MM.1S (cell line): Measurements from ENCODE around the gene SLC6A11.

Source experiments
- DNase-seq: peaks from one replicate; pipeline ENCODE4 v3.0.0-alpha.2; 2015
- H2AFZ ChIP-seq: fragments of 300-600 bp; sonication (generic); 2 replicates; pipeline ENCODE4 v1.6.0; 2016; ENCODE audit warnings: antibody characterized with exemption, low read length
- H3F3A ChIP-seq: fragments of 300-600 bp; sonication (generic); 2 replicates; pipeline ENCODE4 v1.6.1; 2016; ENCODE audit warnings: mild to moderate bottlenecking, antibody characterized with exemption, low read length, moderate library complexity, mixed read lengths; ENCODE audit not compliant: insufficient read depth
- H3K27ac ChIP-seq: fragments of 300-600 bp; sonication (generic); 2 replicates; pipeline ENCODE4 v1.5.1; 2016; ENCODE audit warnings: mild to moderate bottlenecking, low read length
- H3K27me3 ChIP-seq: fragments of 300-600 bp; sonication (generic); replicated peaks from 2 replicates; pipeline ENCODE4 v1.6.0; 2016; ENCODE audit warnings: low read length; ENCODE audit not compliant: insufficient read depth
- H3K36me3 ChIP-seq: fragments of 300-600 bp; sonication (generic); replicated peaks from 2 replicates; pipeline ENCODE4 v1.6.1; 2016; ENCODE audit warnings: mild to moderate bottlenecking, low read length, mixed read lengths; ENCODE audit not compliant: insufficient read depth
- H3K4me1 ChIP-seq: fragments of 300-600 bp; sonication (generic); 2 replicates; pipeline ENCODE4 v1.6.1; 2016; ENCODE audit warnings: low read length, mixed read lengths
- H3K4me2 ChIP-seq: fragments of 300-600 bp; sonication (generic); 2 replicates; pipeline ENCODE4 v1.6.0; 2016; ENCODE audit warnings: low read depth, low read length
- H3K4me3 ChIP-seq: fragments of 300-600 bp; sonication (generic); 2 replicates; pipeline ENCODE4 v1.5.1; 2016; ENCODE audit warnings: low read length, mixed read lengths
- H3K79me2 ChIP-seq: fragments of 300-600 bp; sonication (generic); 2 replicates; pipeline ENCODE4 v1.6.1; 2016; ENCODE audit warnings: mixed run types, low read length, mixed read lengths
- H3K9ac ChIP-seq: fragments of 300-600 bp; sonication (generic); 2 replicates; pipeline ENCODE4 v1.6.1; 2016; ENCODE audit warnings: low read length, mixed read lengths
- H3K9me2 ChIP-seq: fragments of 300-600 bp; sonication (generic); replicated peaks from 2 replicates; pipeline ENCODE4 v1.6.1; 2016; ENCODE audit warnings: mild to moderate bottlenecking, low read length, mixed read lengths; ENCODE audit not compliant: insufficient read depth
- H3K9me3 ChIP-seq: fragments of 300-600 bp; sonication (generic); replicated peaks from 2 replicates; pipeline ENCODE4 v1.6.1; 2016; ENCODE audit warnings: mild to moderate bottlenecking, low read length, mixed read lengths; ENCODE audit not compliant: insufficient read depth
- H4K20me1 ChIP-seq: fragments of 300-600 bp; sonication (generic); 2 replicates; pipeline ENCODE4 v1.6.1; 2016; ENCODE audit warnings: mild to moderate bottlenecking, low read length, moderate library complexity, mixed read lengths; ENCODE audit not compliant: insufficient read depth
- EZH2 ChIP-seq: fragments of 300-600 bp; sonication (generic); optimal IDR thresholded peaks from 2 replicates; pipeline ENCODE3; 2017; ENCODE audit warnings: low read depth, mild to moderate bottlenecking, antibody characterized with exemption, low read length, mixed read lengths
- EZH2phosphoT487 ChIP-seq: fragments of 300-600 bp; sonication (generic); IDR thresholded peaks from 2 replicates; pipeline ENCODE4 v1.6.1; 2018; ENCODE audit warnings: antibody characterized with exemption, low read length
- TF ChIP-seq, protein P1 (sequence below): fragments of 300-600 bp; sonication (generic); IDR thresholded peaks from 2 replicates; pipeline ENCODE4 v1.5.1; 2016; ENCODE audit warnings: antibody characterized with exemption, low read length, mixed read lengths

Gene SLC6A11

DNA sequence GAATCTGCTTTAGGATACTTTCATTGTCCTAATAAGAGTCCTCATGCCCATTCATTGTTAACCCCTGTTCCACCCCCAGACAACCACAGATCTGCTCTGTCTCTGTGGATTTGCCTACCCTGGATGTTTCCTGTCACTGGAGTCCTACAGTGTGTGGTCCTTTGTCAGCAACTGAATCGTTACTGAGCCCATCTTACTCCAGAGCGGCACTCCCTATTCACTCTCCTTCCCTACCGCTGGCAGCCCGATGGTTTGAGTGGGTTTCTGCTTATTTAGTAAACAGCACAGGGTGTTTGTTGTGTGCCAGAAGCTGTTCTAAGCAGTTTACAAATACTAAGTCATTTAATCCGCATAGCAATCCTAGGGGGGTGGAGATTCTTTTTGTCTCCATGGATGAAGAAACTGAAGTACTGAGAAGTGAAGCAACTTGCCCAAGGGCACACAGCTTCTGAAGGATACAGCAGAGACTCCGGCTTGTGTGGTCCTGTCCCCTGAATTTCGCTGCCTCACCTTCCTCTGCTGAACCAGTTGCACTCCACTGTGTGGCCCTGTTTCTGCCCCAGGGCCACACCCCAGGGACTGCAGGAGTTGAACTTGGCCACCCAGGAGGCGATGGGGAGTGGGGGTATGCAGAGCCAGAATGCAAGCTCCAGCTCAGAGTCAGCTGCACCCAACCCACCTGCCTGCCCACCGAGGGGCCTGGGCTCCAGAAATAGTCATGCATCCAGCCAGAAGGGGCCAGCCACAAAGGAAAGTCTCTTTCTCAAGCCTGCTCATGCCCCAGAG is 120.0 kb downstream of the SLC6A11 start:
- Histone ChIP-seq H3K9me2 (no peaks in the 10 kb centered on the region), H3K36me3 (no peaks in the 10 kb centered on the region), H3K9ac (no peak overlapping the region), H3K27ac (no peak overlapping the region), H3K9me3 (no peaks in the 10 kb centered on the region), H3K4me3 (no peak overlapping the region), H3K4me2 (no peak overlapping the region), H3K4me1 (no peaks in the 10 kb centered on the region), H4K20me1 (no peaks in the 10 kb centered on the region), H3K79me2 (no peaks in the 10 kb centered on the region), H2AFZ (no peak overlapping the region), H3K27me3 (peaks cover 64% of the 10 kb centered on the region), H3F3A (no peaks in the 10 kb centered on the region)
- DNase-seq, result no peak
- TF ChIP-seq EZH2 (no peak), EZH2phosphoT487 (no peak)

DNA sequence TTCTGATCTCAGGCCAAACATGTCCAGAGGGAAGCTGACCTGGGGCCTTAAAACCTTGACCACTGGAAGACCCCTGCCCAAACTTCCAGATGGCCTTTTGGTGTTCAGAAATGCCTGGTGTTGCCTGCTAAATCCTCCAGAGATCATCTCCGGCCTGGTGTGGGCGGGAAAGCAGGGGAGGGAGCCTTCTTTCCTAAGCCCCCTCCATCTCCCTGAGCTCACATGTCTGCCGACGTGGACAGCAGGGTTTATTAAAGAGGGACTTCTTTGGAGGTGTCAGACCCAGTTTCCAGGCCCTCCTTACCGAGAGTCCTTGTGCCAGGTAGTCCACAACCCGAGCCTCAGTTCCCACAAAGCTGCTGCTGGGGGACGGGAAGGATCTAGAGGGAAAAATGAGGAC is 120.7 kb downstream of the SLC6A11 start:
- TF ChIP-seq EZH2phosphoT487 (no peak), EZH2 (no peak)
- TF ChIP-seq, protein P1, sequence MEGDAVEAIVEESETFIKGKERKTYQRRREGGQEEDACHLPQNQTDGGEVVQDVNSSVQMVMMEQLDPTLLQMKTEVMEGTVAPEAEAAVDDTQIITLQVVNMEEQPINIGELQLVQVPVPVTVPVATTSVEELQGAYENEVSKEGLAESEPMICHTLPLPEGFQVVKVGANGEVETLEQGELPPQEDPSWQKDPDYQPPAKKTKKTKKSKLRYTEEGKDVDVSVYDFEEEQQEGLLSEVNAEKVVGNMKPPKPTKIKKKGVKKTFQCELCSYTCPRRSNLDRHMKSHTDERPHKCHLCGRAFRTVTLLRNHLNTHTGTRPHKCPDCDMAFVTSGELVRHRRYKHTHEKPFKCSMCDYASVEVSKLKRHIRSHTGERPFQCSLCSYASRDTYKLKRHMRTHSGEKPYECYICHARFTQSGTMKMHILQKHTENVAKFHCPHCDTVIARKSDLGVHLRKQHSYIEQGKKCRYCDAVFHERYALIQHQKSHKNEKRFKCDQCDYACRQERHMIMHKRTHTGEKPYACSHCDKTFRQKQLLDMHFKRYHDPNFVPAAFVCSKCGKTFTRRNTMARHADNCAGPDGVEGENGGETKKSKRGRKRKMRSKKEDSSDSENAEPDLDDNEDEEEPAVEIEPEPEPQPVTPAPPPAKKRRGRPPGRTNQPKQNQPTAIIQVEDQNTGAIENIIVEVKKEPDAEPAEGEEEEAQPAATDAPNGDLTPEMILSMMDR, result no peak
- no peaks in the 10 kb centered on the region for H3K9me2 ChIP-seq
- H3K9me3 ChIP-seq, result no peaks in the 10 kb centered on the region
- H3K4me1 ChIP-seq, result no peaks in the 10 kb centered on the region
- H3K9ac ChIP-seq, result no peak overlapping the region
- peaks cover 60% of the 10 kb centered on the region for H3K27me3 ChIP-seq
- no peak overlapping the region for H2AFZ ChIP-seq
- no peak for DNase-seq
- no peaks in the 10 kb centered on the region for H3F3A ChIP-seq
- no peaks in the 10 kb centered on the region for H3K79me2 ChIP-seq
- no peak overlapping the region for H3K27ac ChIP-seq
- no peak overlapping the region for H3K4me3 ChIP-seq
- H3K36me3 ChIP-seq, result no peaks in the 10 kb centered on the region
- no peaks in the 10 kb centered on the region for H4K20me1 ChIP-seq
- H3K4me2 ChIP-seq, result no peak overlapping the region

DNA sequence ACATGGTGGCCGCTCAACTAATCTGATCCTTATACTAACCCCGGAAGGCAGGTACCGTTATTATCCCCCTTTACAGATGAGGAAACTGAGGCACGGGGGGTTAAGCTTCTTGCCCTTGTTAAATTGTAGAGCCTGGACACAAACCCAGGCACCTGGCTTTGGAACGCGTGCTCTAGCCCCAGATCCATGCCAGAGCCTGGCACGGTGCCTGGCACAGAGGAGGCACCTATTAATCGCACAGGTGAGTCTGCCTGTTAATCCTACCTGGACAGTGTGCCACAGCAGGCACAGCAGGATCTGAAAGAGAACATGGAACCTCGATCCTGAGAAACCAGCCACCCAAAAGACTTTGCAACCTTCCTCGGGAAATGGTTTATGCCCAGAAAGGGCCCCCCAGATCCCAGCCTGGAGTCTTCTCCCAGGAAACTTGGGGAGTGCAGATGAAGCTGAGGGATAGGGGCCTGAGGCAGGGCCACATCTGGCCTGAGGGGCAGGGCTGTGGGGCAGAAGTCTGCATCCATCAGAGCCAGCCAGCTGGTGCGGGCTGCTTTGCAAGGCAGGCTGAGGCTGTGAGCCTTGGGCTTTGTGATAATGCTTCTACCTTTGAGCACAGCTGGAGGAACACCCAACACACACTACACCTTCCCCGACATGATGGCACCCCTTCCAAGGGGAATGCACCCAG is 121.3 kb downstream of the SLC6A11 start:
- peaks cover 54% of the 10 kb centered on the region for H3K27me3 ChIP-seq

More for the DNA sequence above, 121.3 kb downstream of the SLC6A11 start:
- Histone ChIP-seq H3K4me1 (no peaks in the 10 kb centered on the region), H3K9ac (no peak overlapping the region), H3K9me2 (no peaks in the 10 kb centered on the region), H3K79me2 (no peaks in the 10 kb centered on the region), H2AFZ (no peak overlapping the region), H3K27ac (no peak overlapping the region), H4K20me1 (no peaks in the 10 kb centered on the region), H3K4me2 (no peak overlapping the region), H3F3A (no peaks in the 10 kb centered on the region), H3K4me3 (no peak overlapping the region), H3K9me3 (no peaks in the 10 kb centered on the region), H3K36me3 (no peaks in the 10 kb centered on the region)
- DNase-seq, result no peak
- TF ChIP-seq EZH2, result no peak
- TF ChIP-seq, protein P1, result no peak
- no peak for TF ChIP-seq EZH2phosphoT487
